AG10803 (cell line): ENCODE results near the gene PARVG.

Experiments used
- DNase-seq: peaks from one replicate; pipeline ENCODE4 v3.0.0; 2010; ENCODE audit warnings: low read depth
- H3K4me3 ChIP-seq: 2 replicates; pipeline ENCODE4 v1.5.1; 2011; ENCODE audit warnings: mild to moderate bottlenecking, low read length, control low read depth
- CTCF ChIP-seq: conservative IDR thresholded peaks from 2 replicates; pipeline ENCODE4 v1.5.1; 2011; ENCODE audit warnings: mild to moderate bottlenecking, low read length, control low read depth, inconsistent platforms

Gene PARVG

DNA sequence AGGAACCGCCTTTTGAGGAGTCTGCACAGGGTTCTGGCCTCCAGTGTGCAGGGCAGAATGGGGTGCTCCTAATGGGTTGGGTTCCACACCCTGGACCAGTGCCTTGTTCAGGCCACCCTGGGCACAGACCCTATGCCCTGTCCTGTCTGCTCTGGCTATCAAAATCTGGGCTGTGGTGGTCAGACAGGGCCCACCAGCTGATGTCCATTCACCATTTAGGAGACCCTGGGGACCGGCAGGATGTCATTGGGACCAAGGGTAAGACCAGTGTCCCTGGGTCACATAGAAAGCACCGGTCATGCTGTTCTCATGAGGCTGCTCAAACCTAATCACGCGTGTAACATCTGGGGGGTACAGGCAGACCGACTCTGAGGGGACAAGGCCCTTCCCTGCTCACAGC lies 37.3 kb downstream of the PARVG start:
- TF ChIP-seq CTCF = no peak
- DNase-seq = no peak
- H3K4me3 ChIP-seq = no peak overlapping the region

- H3K4me3 ChIP-seq = no peak overlapping the region
- TF ChIP-seq CTCF = no peak
- no peak for DNase-seq
Measured at GRCh38 chr22:44219101-44219870, 38.6 kb downstream of the PARVG start.

DNA sequence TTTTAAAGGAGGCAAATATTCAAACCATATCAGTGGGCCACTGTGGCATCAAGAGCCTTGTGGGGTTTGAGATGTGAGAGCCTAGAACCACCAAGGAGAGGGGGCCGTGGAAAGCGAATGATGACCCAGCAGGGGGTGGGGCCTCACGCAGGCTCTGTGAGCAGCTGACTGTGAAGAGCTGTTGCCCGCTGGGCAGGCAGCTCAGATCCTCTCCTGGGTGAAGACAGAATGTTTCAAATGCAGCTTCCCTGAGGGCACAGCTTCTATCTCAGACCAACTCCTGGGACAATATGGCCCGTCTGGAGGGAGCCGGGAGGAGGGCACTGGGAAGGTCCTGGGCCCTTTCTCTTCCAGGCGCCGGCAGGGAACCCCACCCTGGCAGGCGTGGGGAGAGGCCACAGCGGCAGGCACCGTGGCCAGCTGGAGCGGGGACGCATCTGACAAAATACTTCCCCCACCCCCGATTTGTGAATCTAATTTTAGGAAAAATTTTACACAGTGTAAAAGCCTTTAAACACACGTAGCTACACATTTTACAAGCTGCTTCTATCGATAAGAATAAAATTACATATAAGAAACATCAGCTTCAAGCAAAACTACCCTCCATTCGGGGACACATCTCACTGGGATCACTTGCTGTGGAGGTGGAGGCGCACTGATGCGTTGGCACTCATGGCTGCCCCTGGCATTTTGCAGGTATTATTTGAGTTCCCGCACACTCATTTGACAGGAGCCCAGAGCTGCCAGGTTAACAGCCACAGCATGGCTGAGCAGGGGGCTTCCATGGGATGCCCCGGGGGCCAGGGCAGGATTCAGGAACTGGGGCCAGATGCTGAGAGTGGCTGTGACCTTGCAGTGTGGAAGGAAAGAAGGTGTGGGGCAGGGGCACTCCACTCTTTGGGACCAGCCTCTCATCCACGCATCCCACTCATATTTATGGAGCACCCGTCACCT lies 40.3 kb downstream of the PARVG start:
- no peak for DNase-seq
- H3K4me3 ChIP-seq = no peak overlapping the region
- TF ChIP-seq CTCF = no peak

- TF ChIP-seq CTCF = no peak
- no peak for DNase-seq
- H3K4me3 ChIP-seq = no peak overlapping the region
Measured at GRCh38 chr22:44221710-44222475, 41.2 kb downstream of the PARVG start.

GRCh38 chr22:44224166-44224565 lies 43.4 kb downstream of the PARVG start:
- TF ChIP-seq CTCF = no peak
- no peak overlapping the region for H3K4me3 ChIP-seq
- DNase-seq = no peak

DNA sequence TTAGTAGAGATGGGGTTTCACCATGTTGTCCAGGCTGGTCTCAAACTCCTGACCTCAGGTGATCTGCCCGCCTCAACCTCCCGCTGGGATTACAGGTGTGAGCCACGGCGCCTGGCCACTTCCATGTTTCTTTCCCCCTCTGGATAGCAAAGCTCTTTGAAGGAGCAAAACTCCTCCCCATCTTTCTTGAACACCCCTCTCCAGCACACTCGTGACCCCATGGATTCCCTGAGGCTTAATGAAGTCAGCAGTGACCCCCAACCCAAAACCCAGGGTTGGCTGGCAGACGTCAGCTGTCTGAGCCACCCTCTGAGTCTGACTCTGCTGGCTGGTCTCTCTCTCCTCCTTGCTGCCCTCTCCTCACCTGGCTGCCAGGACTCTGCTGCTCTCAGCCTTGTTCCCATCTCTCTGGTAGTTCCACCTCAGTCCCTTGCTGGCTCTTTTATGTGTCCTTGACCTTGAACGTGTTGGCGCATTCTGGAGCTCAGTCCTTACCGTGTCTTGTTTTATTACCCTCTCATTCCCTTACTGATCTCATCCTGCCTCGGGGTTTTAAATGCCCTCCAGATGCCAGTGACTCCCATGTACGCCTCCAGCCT lies 44.5 kb downstream of the PARVG start:
- TF ChIP-seq CTCF = no peak
- DNase-seq = no peak
- H3K4me3 ChIP-seq = no peak overlapping the region
